ENCODE data around the gene CYB561D2.
"Not testable (repeated sequence)": the region's sequence is repeated elsewhere in the genome, so short reads cannot be mapped to it uniquely, and the experiment has no call there.

The CYB561D2 gene

GRCh38 chr3:50350527-50351322 lies at the start of gene CYB561D2, which contains the start of gene NPRL2:
Gene CYB561D2, plus strand, starts transcription at chr3:50350862. Its CDS starts 572 bp downstream, at chr3:50351434.
Gene NPRL2, minus strand, starts transcription at chr3:50350775. Its CDS starts 123 bp downstream, at chr3:50350652.
- DNase-seq (ENCODE audit: low read depth in 3 of 3), result peak; percentile 98 to 99 (median 99)

GRCh38 chr3:50302095-50303012 lies 48.3 kb upstream of the CYB561D2 start:
- no peak for DNase-seq (ENCODE audit: low read depth in 3 of 3)

GRCh38 chr3:50303013-50303815 lies 47.4 kb upstream of the CYB561D2 start, which contains the start of gene HYAL1:
Gene HYAL1, minus strand, starts transcription at chr3:50303574. Its CDS starts 618 bp downstream, at chr3:50302956.
- DNase-seq (ENCODE audit: low read depth in 3 of 3), result no peak

- DNase-seq (ENCODE audit: low read depth in 3 of 3), result no peak
These were observed 46.1 kb upstream of the CYB561D2 start for GRCh38 chr3:50304601-50305000.

- DNase-seq (ENCODE audit: low read depth in 3 of 3), result not testable (repeated sequence)
These were observed 38.6 kb upstream of the CYB561D2 start for GRCh38 chr3:50312041-50312440.

- no peak for DNase-seq (ENCODE audit: low read depth in 3 of 3)
These were observed 36.3 kb upstream of the CYB561D2 start for GRCh38 chr3:50314342-50314741.

- no peak for DNase-seq (ENCODE audit: low read depth in 3 of 3)
These were observed 35.8 kb upstream of the CYB561D2 start for GRCh38 chr3:50314816-50315215.

GRCh38 chr3:50316657-50317242 lies 33.9 kb upstream of the CYB561D2 start:
- DNase-seq (ENCODE audit: low read depth in 3 of 3), result peak in 1 of 3 experiments; percentile 62

GRCh38 chr3:50317300-50317699 lies 33.4 kb upstream of the CYB561D2 start:
- DNase-seq (ENCODE audit: low read depth in 3 of 3), result no peak

GRCh38 chr3:50318163-50318562 lies 32.5 kb upstream of the CYB561D2 start:
- DNase-seq (ENCODE audit: low read depth in 3 of 3), result no peak

GRCh38 chr3:50318615-50319014 lies 32.0 kb upstream of the CYB561D2 start:
- DNase-seq (ENCODE audit: low read depth in 3 of 3), result no peak

- DNase-seq (ENCODE audit: low read depth in 3 of 3), result no peak
These were observed 31.3 kb upstream of the CYB561D2 start for GRCh38 chr3:50319181-50319893.

GRCh38 chr3:50319894-50320625 lies 30.6 kb upstream of the CYB561D2 start:
- no peak for DNase-seq (ENCODE audit: low read depth in 3 of 3)

- DNase-seq (ENCODE audit: low read depth in 3 of 3), result peak in 2 of 3 experiments; percentile 43 to 54
These were observed 29.8 kb upstream of the CYB561D2 start for GRCh38 chr3:50320853-50321335.

- peak; percentile 69 to 84 (median 70) for DNase-seq (ENCODE audit: low read depth in 3 of 3)
These were observed 29.1 kb upstream of the CYB561D2 start for GRCh38 chr3:50321336-50322114.

- no peak for DNase-seq (ENCODE audit: low read depth in 3 of 3)
These were observed 28.6 kb upstream of the CYB561D2 start for GRCh38 chr3:50322115-50322385.

GRCh38 chr3:50322386-50323091 lies 28.1 kb upstream of the CYB561D2 start, which contains the start of gene HYAL2:
Gene HYAL2, minus strand, starts transcription at chr3:50322745. Its CDS starts 2,256 bp downstream, at chr3:50320489.
- no peak for DNase-seq (ENCODE audit: low read depth in 3 of 3)

- no peak for DNase-seq (ENCODE audit: low read depth in 3 of 3)
These were observed 27.5 kb upstream of the CYB561D2 start for GRCh38 chr3:50323092-50323600.

Measured in stimulated activated CD4-positive, alpha-beta T cell treated with anti-CD3 and anti-CD28 coated beads, TNF-alpha, amount 100 ng/mL, for 4 hours (primary cell).